H4 (cell line): ENCODE measurements around the gene URB2. TPM values are rescaled to one million over a fixed set of nuclear protein-coding genes. Genes with fewer than 3 reads are reported as not detected.

Source experiments
- DNase-seq: peaks from one replicate; pipeline ENCODE4 v3.0.0-alpha.2; 2015; ENCODE audit warnings: low spot score
- total RNA-seq: library from RNA; depleted of rRNA; stranded (reverse); fragments of >200 nt; shearing (Covaris generic); gene quantifications from 2 replicates; pipeline ENCODE4 v1.2.3, GENCODE V29; 2014

Gene URB2
- total RNA-seq, 1 experiment from 2014 or later, result 7.9 TPM

DNA sequence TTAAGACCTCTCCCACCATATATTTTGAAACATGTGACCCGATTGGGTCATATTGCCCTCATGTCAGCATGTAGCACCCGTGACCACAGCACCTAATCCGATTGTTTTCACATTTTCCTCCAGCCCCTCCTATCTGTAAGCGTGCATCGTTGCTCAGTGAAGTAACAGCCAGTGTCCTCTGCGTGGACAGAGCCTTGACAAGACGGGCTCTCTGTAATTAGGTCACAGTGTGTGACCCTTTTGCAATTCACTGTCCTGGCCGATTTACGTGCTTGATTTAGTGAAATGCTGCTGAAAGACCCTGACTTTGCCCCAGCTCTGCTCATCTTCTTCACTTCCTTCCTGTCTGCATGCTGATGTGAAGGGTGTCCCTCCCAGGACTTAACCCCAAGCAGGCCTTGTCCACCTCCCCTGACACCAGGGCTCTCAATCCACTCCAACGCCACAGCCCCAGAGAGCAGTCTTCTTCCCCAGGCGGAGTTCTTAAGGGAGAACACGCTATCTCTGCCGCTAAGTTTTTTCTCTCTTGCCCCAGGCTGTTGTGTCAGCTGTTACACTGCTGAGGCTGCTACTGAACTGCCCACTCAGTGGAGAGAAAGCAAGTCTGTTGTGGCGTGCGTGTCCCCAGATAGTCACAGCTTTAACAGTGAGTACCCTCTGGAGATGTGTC lies 19.4 kb downstream of the URB2 start:
- no peak for DNase-seq

DNA sequence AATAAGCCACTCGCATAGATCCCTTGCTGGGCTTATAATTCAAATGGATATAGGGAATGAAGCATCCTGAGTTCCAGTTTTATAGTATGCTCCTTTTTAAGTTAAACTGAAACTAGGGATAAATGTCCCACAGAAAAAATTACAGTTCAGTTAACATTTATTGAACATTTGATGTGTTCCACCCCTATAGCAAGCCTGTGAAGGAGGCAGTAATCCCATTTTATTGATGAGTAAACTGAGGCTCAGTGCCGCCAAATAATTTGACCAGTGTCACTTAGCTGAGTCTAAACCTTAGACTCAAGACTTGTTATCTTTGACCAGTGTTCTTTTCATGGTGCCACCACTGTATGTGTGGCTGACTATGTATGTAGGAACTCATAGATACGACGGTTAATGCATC lies 22.4 kb downstream of the URB2 start:
- no peak for DNase-seq

DNA sequence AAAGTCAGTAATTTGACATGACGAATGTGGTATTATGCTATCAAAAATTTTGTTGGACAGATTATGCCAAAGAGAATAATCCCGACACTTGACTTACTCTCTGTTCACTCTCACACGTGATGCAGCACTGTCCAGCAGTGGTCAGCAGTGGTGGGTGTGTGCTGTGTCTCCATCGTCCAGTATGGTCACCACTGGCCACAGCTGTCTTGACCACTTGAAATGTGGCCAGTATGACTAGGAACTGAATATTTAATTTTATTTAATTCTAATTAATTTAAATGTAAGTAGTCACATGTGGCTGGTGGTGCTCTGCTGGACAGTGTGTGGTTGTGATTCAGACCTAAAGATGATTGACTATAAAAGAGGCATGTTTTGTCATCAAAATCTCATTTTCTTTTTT lies 24.0 kb downstream of the URB2 start:
- DNase-seq, result no peak

DNA sequence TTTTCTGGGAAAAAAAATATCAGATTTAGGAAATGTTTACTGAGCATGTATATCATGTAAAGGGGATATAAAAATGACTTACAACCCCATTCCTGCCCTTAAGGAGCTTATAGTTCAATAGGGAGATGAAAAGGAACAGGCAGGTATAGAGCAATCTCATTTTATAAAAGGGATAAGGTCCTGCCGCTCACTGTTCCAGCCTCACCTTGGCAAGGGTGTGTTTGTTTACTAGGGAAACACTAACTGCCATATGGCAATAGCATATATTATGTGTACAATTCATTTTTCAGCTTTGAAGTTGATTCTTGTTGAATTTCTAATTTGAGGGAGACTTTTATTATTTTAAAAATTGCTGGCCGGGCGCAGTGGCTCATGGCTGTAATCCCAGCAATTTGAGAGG lies 25.5 kb downstream of the URB2 start:
- no peak for DNase-seq

DNA sequence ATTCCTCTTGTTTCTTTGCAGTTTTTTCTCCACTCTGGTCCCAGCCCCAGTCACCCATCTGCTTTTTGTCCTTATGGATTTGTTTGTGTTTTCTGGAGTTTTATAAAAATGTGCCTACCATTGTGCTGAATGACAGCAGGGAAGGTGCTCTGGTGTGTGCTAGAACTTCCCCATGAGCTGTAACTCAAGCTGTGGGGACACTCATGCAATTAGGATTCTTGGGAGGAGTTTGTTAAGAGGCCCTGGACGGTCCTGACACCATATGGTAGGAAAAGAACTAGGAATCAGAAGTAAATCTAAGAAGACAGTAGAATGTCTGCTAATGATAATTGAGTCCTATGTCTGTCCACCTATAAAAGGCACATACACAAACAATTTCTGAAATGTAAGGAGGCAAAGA lies 27.4 kb downstream of the URB2 start:
- DNase-seq, result no peak

DNA sequence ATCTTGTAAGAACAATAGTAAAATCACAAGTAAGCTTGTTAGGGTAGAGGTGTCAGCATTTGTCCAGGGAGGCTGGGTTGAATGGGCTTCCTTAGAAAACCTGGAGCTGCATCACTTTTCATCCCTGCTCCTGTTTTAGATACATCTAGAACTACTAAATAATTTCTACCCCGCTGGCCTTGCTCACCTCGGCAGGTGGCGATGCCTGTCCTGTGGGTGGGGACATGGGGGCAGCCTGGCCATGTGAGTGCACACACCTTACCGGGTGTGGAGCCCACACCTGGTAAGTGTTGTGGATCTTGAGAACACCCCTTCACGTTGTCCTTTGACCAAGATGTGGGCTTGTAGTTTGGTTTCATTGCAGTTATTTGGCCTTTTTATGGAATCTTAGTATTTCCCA lies 29.7 kb downstream of the URB2 start:
- DNase-seq, result no peak

DNA sequence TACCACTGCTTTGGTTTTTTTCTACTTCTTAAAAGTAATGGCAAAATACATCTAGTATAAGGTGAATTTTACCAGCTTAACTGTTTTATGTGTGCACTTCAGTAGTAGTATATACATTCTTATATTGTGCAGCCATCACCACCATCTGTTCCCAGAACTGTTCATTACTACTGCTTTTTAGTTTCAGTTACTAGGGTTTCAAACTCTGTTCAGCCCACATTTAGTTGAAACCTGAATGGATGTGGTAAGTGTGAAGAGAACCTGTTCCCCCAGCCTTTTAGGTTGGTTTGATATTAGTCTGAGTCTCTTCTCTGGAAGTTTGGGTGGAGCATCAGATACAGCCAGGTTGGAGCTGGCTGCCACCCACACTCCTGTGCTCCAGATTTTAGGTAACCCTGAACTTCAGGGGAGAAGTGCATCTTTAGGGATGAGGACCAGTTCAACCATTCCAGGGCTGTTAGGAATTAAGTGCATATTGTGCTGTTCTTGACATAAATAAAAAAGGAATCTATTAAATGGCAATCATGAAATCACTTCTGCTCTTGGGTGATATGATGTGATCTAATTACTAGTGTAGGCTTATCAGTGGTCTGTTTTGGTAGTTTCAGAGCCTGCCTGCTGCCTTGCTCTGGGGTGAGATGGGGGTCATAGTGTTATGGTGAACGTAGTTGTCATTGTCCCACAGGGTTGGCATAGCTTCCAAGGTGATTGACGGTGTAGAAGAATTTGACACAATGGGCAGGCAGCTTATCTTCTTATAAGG lies 32.1 kb downstream of the URB2 start:
- DNase-seq, result no peak

DNA sequence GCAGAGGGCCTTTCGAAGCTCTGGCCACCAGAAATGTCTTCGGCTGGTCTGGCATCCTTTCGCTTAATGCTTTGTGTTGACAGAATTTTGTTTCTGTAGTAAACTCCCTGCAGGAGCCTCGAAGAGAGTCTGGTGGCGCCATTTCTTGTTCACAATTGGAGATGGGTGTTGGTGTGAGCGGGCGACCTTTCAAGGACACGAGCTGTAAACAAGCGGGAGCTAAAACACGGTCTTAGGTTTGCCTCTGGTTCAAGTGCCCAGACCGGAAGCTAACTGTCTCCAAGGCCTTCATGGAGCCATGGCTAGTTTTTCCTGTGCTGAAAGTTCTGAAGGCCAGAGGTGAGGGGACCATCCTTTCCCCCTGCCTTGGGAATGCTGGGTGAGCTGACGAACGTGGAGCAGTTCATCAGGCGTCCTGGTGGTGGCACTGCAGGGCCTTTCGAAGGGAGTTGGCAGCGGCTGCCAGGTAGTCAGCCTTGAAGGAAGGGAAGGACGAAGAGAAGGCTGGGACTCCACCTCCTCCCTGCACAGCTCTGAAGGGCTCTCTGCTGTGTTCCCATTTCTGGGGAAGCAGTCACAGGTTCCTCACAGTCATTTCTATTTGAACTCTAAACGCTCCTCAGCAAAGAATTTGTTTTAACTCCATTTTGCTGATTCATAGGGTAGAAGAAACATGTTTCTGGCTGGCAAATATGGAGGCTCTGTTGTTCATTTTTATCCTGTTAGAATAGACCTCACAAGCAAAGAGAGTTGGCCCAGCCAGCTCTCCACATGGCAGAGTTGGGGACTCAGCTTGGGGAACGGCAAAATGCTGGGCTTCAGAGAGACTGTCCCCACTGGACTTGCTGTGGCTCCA lies 35.2 kb downstream of the URB2 start:
- DNase-seq, result peak; percentile 73

DNA sequence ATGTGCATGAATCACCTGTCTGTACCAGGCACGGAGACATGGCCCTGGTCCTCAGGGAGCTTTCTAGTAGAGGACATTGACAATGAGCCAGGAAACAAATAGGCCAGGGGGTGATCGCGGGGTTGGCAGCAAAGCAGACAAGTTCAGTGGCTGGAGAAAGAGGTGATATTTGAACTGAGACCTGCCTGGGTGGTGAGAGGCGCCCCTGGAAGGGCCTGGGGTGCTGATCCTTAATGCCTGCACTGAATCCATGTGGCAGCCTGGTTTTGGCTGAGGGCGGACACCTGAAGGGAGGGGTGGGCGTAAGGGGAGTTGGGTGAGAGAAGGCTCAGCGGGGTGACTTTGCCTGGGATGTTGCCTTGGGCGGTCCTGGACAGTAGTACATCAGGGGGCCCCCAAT lies 35.9 kb downstream of the URB2 start:
- DNase-seq, result no peak

DNA sequence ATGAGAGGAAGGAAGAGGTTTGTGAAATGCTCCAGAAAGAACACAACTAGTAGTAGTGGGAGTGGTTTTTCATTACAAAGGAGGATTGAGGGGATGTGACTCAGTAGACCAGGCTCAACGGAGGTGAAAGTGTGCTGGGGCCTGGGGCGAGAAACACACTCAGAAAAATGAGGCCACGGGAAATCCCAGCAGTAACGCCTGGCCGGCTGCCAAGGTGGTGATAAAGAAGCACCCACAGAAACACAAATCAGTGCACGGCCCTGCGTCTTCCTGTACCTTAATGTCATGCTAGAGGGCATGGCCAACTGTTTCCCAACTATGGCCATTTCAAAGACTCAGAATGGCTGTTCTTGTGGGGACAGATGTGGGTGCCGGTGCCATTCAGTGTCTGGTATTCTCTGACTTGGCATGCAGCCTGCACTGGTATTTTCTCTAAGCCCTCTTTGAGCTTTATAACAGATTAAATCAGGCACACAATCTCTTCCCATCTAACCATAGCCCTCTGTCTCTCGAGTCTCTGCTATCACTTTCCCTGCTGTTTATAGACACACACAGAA lies 38.2 kb downstream of the URB2 start:
- peak; percentile 29 for DNase-seq

DNA sequence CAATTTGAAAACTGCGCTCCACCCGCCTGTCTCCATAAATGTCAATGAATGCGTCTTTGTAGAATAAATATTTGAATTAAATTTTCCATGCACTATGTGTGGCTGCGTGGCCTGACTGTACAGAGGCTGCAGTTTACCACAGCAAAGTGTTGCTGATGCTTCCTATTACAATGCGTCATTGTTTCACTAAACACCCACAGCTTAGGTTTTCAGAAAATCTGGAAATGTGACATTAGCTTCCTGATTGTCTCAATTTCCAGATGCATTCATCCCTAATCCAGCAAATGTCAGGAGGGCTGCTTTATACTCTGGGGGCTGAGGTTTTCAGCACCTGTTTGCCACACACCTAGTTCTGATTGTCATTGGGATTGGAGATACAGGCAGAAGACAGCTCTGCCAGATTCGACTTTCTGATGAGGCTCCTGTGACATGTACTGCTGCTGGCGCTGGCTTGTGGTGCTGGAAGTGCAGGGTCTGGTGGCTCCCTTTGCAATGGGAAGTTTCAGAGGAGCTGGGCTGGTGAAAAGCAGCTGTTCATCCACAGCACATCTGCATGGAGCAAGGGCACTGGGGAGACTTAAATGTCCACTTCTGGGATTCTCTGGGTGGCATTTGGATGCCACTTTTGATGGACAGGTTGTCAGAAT lies 40.0 kb downstream of the URB2 start:
- no peak for DNase-seq

DNA sequence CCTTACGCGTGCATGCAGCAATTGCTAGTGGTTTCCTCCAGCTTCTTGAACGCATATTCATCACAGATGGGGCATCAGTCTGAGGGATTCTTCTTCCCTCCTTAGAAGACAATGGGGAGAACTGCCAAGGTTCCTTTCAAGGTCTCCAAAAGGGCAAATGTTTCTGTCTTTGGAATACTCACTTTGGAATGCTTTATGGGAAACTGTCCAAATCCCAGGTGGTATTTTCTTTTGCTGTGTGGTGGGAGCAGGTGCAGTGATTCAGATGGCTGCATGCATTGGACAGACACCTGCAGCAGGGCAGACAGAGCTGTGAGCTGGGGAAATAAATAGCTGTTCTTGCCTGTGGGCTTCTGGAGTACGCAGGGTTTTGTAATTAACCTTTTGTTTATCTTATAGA lies 40.5 kb downstream of the URB2 start:
- DNase-seq, result no peak

DNA sequence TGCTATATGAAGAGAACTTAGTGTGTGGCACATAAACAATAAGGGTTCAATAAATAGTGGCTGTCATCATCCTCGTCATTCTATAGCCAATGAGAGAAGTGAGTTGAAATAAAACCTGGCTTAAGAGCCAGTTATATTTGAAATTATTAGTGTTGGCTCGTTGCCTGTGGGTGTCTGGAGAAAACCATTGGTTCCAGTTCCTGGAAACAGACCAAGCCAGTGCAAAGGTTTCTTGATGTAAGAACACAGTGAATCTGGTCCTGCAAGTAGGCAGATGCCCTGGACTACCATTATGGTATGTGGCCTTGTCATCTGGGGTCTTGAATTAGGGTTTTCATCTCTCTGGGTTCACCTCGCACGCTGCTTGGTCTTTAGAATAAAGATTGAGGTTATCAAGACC lies 43.3 kb downstream of the URB2 start:
- DNase-seq, result no peak

DNA sequence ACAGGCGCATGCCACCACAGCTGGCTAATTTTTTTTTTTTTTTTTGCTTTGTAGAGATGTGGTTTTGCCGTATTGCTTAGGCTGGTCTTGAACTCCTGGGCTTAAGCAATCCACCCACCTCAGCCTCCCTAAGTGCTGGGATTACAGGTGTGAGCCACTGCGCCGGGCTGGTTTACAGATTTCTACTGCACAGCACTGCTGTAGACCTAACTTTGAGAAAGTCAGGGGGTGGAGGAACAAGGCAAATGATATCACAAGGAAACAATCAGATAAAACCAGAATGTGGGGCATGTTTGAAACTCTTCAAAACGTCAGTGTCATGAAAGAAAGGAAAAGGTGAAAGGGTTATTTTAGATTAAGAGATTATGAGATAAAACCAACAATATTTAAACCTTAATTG lies 45.3 kb downstream of the URB2 start:
- no peak for DNase-seq

DNA sequence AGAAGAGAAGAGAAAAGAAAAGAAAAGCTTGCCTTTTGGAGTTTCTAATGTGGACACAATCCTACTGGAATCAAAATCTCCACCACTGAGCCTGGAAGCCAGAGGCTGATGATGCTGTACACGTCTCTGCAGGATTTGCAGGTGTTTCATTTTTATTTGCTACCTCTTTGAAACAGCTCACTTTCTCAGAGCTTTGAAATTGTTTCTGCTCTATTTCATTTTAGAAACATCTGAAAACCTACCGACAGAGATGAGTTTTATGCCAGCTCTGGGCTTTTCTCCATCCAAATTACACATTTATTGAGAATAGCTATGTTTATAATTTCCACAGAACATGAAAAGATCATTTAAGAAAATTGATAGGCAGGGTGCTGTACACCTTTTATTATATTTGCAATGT lies 46.2 kb downstream of the URB2 start:
- DNase-seq, result no peak

DNA sequence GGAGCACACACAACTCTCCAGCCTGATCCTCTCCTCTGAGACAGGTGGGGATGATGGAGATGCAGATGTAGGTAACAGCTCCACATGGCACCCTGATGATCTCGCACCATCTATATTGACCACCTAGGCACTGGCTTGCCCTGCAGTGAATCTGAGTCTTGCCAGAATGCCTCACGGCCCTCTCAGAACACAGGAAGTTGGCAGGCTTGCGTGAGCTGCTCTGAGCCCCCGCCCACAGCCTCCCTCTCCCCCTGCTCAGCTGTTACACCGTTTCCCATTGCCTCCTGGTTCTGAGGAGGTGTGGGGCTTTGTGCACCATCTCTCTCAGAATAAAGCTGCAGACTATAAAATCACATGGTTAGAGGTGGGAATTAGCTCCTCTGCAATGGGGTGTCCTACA lies 48.0 kb downstream of the URB2 start:
- no peak for DNase-seq

DNA sequence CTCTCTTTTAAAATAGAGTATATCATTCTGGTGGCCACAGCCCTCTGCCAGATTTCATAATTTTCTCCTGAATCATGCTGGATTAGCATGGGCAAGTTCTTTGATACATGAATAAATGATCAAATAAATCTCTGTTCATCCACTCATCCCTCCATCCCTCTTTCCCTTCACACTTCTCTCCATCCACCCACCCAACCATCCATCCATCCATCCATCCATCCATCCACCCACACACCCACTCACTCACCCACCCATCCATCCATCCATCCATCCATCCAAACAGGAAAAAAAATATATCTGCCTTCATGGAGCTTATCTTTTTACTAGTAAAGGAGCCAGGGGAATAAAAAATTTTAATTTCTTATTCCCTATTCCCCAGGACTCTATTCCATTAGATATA lies 49.3 kb downstream of the URB2 start:
- no peak for DNase-seq

DNA sequence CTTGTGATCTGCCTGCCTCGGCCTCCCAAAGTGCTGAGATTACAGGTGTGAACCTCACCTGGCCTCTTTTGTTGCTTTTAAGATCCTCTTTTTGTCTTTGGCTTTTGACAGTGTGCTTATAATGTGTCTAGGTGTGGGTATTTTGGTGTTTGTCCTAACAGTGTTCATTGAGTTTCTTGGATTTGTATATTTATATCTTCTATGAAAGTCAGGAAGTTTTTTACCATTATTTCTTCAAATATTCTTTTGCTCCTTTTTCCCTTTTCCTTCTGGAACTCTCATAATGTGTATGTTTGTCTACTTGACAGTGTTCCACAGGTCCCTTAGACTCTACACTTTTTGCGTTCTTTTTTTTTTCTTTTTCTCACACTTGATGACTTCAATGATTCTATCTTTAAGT lies 59.1 kb downstream of the URB2 start:
- no peak for DNase-seq

DNA sequence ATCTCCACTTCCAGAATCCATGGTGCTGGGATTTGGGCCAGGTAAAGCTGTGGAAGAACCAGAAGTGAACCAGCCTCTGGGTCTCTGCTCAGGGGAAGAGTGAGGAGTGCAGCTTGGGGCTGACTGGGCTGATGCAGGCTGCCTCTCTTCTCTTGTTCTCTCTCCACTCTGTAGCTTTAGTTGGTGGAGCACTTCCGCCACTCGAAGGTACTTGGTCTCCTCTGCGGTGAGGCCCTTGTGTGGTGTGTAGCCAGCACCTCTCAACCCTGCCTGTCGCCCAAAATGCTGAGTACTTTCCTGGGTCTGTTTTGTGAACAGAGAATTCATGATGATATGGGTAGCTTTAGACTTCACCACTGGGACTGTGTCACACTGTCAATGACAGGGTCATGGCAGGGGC lies 63.2 kb downstream of the URB2 start:
- DNase-seq, result no peak

DNA sequence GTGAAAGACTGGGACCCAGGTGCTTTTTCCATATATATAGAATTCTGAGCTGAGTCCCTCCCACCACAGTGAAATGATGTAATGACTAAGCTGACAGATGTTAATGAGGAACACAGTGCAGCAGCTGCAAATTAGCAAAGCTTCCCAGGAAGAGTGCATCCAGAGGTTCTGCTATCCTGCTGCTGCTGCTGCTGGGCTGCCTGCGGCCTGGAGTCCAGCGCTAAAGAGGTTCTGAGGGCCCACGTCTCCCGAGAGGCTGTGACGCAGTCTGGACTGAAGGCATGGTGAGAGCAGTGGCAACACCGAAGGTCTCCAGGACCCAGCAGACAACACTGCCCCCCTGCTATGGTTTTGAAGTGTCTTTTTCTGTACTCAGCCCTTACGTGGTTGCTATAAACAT lies 63.9 kb downstream of the URB2 start:
- DNase-seq, result no peak

DNA sequence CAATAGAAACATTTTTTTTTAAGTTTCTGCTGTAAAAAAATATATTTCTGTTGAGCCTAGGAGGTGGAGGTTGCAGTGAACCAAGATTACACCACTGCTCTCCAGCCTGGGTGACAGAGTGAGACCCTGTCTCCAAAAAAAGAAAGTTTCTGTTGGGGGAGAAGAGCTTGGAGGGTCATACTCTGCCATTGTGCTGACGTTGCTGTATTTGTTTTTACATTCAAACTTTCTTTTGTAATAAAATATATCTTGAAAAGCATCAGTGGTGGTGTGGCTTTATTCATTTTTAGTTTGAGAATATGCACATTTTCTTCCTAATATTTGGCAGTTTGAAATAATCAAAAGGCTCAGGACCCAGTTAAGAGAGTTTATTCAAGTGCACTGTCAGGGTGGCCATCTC lies 64.6 kb downstream of the URB2 start:
- no peak for DNase-seq

DNA sequence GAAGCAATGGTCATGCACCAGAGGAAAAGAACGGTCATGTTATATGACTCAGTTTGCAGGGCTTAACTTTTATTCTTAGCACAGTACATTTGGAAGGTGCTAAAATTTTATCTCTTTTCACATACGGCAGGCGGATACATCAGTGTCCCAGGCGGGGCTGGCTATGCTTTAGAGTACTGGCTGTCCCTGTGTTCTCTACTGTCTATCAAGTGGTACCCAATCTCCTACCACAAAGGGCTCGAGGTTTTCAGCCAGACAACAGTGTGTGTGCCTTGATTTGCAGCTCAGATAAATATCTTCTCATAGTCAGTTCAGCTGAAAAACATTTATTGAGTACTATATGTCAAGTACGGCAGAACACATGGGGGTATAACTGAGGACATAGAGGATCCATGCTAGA lies 65.3 kb downstream of the URB2 start:
- DNase-seq, result no peak
